GM19025 (cell line): ENCODE measurements around the gene OTP.
"Not testable (repeated sequence)": the region's sequence is repeated elsewhere in the genome, so short reads cannot be mapped to it uniquely, and the experiment has no call there.

ENCODE experiments used
- ATAC-seq: cut with Tn5 transposase; IDR thresholded peaks from one replicate; pipeline ENCODE4 v1.9.1; 2021; ENCODE audit warnings: mild to moderate bottlenecking, low read depth, moderate library complexity; ENCODE audit not compliant: unreplicated experiment

OTP gene

GRCh38 chr5:77616920-77617319 lies 21.6 kb downstream of the OTP start:
- ATAC-seq = no peak

- not testable (repeated sequence) for ATAC-seq
Measured at GRCh38 chr5:77608927-77609326, 29.6 kb downstream of the OTP start.

- no peak for ATAC-seq
Measured at GRCh38 chr5:77607324-77607723, 31.2 kb downstream of the OTP start.

GRCh38 chr5:77606279-77606678 lies 32.2 kb downstream of the OTP start:
- ATAC-seq = no peak

GRCh38 chr5:77599679-77600078 lies 38.8 kb downstream of the OTP start:
- ATAC-seq = no peak

- no peak for ATAC-seq
Measured at GRCh38 chr5:77590347-77590746, 48.2 kb downstream of the OTP start.

GRCh38 chr5:77588175-77588574 lies 50.3 kb downstream of the OTP start:
- no peak for ATAC-seq

- ATAC-seq = no peak
Measured at GRCh38 chr5:77586101-77586500, 52.4 kb downstream of the OTP start.

- ATAC-seq = not testable (repeated sequence)
Measured at GRCh38 chr5:77582143-77582542, 56.4 kb downstream of the OTP start.
